Fibroblast of lung (primary cell): ENCODE data around the gene SESN3.

Experiments used
- EZH2 ChIP-seq: IDR thresholded peaks from 2 replicates; pipeline ENCODE4 v1.5.1; 2012; ENCODE audit warnings: low read length, control low read depth, mild to moderate bottlenecking; ENCODE audit errors: missing control alignments
- TF ChIP-seq, protein P1 (sequence below), 2 donors: IDR thresholded peaks in 1 of 2; conservative IDR thresholded peaks in 1 of 2; 1 replicate in 1 of 2; 2 replicates in 1 of 2; pipeline ENCODE4 v1.5.1; 2011 to 2012; ENCODE audit warnings: low read length in 2 of 2, control low read depth in 1 of 2, inconsistent platforms in 1 of 2, low read depth in 1 of 2, mild to moderate bottlenecking in 1 of 2

GRCh38 chr11:95276139-95276538, 45.1 kb upstream of the SESN3 start:
- TF ChIP-seq, protein P1, sequence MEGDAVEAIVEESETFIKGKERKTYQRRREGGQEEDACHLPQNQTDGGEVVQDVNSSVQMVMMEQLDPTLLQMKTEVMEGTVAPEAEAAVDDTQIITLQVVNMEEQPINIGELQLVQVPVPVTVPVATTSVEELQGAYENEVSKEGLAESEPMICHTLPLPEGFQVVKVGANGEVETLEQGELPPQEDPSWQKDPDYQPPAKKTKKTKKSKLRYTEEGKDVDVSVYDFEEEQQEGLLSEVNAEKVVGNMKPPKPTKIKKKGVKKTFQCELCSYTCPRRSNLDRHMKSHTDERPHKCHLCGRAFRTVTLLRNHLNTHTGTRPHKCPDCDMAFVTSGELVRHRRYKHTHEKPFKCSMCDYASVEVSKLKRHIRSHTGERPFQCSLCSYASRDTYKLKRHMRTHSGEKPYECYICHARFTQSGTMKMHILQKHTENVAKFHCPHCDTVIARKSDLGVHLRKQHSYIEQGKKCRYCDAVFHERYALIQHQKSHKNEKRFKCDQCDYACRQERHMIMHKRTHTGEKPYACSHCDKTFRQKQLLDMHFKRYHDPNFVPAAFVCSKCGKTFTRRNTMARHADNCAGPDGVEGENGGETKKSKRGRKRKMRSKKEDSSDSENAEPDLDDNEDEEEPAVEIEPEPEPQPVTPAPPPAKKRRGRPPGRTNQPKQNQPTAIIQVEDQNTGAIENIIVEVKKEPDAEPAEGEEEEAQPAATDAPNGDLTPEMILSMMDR (conservative IDR thresholded peaks at IDR 0.05 in 1 of 2, IDR thresholded peaks at IDR 0.05 in 1 of 2; ENCODE audit: low read depth in 1 of 2, low read length in 2 of 2) = no peak
- no peak for TF ChIP-seq EZH2
